ENCODE measurements around the gene HLA-DOB.
"Not testable (repeated sequence)": the region's sequence is repeated elsewhere in the genome, so short reads cannot be mapped to it uniquely, and the experiment has no call there.

Gene HLA-DOB

GRCh38 chr6:32807020-32807580, 9.7 kb downstream of the HLA-DOB start:
- DNase-seq (ENCODE audit: low read depth) = no peak

- DNase-seq (ENCODE audit: low read depth) = not testable (repeated sequence)
These were observed 11.4 kb downstream of the HLA-DOB start for GRCh38 chr6:32805404-32805803.

- no peak for DNase-seq (ENCODE audit: low read depth)
These were observed 13.4 kb downstream of the HLA-DOB start for GRCh38 chr6:32803416-32803815.

- DNase-seq (ENCODE audit: low read depth) = no peak
These were observed 17.1 kb downstream of the HLA-DOB start for GRCh38 chr6:32799740-32800139.

- DNase-seq (ENCODE audit: low read depth) = no peak
These were observed 17.6 kb downstream of the HLA-DOB start for GRCh38 chr6:32799168-32799567.

- DNase-seq (ENCODE audit: low read depth) = no peak
These were observed 19.7 kb downstream of the HLA-DOB start for GRCh38 chr6:32796848-32797776.

GRCh38 chr6:32794510-32794909, 22.3 kb downstream of the HLA-DOB start:
- DNase-seq (ENCODE audit: low read depth) = no peak

GRCh38 chr6:32792901-32793435, 23.8 kb downstream of the HLA-DOB start:
- no peak for DNase-seq (ENCODE audit: low read depth)

- DNase-seq (ENCODE audit: low read depth) = no peak
These were observed 26.5 kb downstream of the HLA-DOB start for GRCh38 chr6:32790306-32790705.

- DNase-seq (ENCODE audit: low read depth) = no peak
These were observed 30.8 kb downstream of the HLA-DOB start for GRCh38 chr6:32785781-32786533.

- DNase-seq (ENCODE audit: low read depth) = not testable (repeated sequence)
These were observed 33.9 kb downstream of the HLA-DOB start for GRCh38 chr6:32782923-32783322.

GRCh38 chr6:32779036-32779435, 37.8 kb downstream of the HLA-DOB start:
- no peak for DNase-seq (ENCODE audit: low read depth)

GRCh38 chr6:32775071-32775470, 41.7 kb downstream of the HLA-DOB start:
- no peak for DNase-seq (ENCODE audit: low read depth)

- no peak for DNase-seq (ENCODE audit: low read depth)
These were observed 42.4 kb downstream of the HLA-DOB start for GRCh38 chr6:32774426-32774825.

GRCh38 chr6:32772656-32773055, 44.1 kb downstream of the HLA-DOB start:
- DNase-seq (ENCODE audit: low read depth) = no peak

GRCh38 chr6:32764048-32764447, 52.8 kb downstream of the HLA-DOB start:
- no peak for DNase-seq (ENCODE audit: low read depth)

GRCh38 chr6:32763421-32763820, 53.4 kb downstream of the HLA-DOB start, which contains the start of gene HLA-DQB2:
Gene HLA-DQB2, minus strand, starts transcription at chr6:32763532. Its CDS starts 62 bp downstream, at chr6:32763470.
- no peak for DNase-seq (ENCODE audit: low read depth)
